GM10266 (cell line): ENCODE results near the gene HNRNPA1L2.
"Not testable (repeated sequence)": the region's sequence is repeated elsewhere in the genome, so short reads cannot be mapped to it uniquely, and the experiment has no call there.

Experiments used
- DNase-seq: peaks from one replicate; pipeline ENCODE4 v3.0.0; 2012; ENCODE audit errors: extremely low spot score
- TF ChIP-seq, protein P1 (sequence below): IDR thresholded peaks from 2 replicates; pipeline ENCODE4 v1.5.1; 2012; ENCODE audit warnings: mild to moderate bottlenecking, low read depth; ENCODE audit not compliant: control insufficient read depth, insufficient read depth; ENCODE audit errors: missing control alignments

Gene HNRNPA1L2

GRCh38 chr13:52664272-52664671, 22.0 kb downstream of the HNRNPA1L2 start:
- DNase-seq = no peak

GRCh38 chr13:52665325-52665724, 23.1 kb downstream of the HNRNPA1L2 start:
- TF ChIP-seq, protein P1, sequence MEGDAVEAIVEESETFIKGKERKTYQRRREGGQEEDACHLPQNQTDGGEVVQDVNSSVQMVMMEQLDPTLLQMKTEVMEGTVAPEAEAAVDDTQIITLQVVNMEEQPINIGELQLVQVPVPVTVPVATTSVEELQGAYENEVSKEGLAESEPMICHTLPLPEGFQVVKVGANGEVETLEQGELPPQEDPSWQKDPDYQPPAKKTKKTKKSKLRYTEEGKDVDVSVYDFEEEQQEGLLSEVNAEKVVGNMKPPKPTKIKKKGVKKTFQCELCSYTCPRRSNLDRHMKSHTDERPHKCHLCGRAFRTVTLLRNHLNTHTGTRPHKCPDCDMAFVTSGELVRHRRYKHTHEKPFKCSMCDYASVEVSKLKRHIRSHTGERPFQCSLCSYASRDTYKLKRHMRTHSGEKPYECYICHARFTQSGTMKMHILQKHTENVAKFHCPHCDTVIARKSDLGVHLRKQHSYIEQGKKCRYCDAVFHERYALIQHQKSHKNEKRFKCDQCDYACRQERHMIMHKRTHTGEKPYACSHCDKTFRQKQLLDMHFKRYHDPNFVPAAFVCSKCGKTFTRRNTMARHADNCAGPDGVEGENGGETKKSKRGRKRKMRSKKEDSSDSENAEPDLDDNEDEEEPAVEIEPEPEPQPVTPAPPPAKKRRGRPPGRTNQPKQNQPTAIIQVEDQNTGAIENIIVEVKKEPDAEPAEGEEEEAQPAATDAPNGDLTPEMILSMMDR = peak; percentile 22
- DNase-seq = no peak

More at GRCh38 chr13:52664272-52664671, 22.0 kb downstream of the HNRNPA1L2 start:
- TF ChIP-seq, protein P1 = no peak

- DNase-seq = no peak
- TF ChIP-seq, protein P1 = no peak
Measured at GRCh38 chr13:52669677-52670076, 27.4 kb downstream of the HNRNPA1L2 start.

GRCh38 chr13:52670726-52671125, 28.5 kb downstream of the HNRNPA1L2 start:
- no peak for DNase-seq
- TF ChIP-seq, protein P1 = no peak

DNA sequence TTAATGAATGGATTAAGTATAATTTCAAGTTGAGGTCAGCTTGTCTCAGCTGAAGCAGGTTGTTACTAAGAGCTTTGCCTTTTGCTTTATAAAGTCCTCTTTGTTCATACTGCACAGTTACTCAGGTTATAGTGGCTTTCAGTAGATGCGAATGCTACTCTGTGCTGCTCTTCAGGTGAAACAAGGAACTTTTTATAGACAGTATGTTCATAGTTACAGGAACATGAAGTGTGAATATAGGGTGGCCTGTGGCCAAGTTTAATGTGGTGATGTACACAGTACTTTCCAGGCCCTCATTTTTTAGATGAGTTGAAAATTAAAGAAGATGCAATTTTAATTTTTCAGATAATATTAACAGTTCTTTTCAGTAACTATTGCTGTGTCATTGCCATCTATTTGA, 31.2 kb downstream of the HNRNPA1L2 start:
- no peak for DNase-seq

DNA sequence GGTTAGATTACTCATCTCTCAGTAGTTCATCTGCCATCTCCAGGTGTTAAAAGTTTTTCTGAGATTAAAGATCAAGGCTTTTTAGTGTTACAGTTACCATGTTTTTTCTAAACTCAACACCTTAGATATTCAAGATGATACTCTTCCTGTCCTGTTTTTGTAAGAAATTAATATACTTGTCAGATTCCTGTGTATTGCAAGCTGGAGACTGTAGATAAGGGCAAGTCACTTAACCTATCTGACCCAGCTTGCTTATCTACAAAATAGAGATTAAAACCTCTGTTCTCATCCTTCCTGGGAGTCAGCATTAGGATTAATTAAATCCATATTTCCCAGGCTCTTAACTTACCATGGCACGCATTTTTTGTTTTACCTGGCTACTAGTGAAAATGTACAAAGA, 35.6 kb downstream of the HNRNPA1L2 start:
- no peak for DNase-seq
- TF ChIP-seq, protein P1 = no peak

More for the DNA sequence above, 31.2 kb downstream of the HNRNPA1L2 start:
- TF ChIP-seq, protein P1 = no peak

DNA sequence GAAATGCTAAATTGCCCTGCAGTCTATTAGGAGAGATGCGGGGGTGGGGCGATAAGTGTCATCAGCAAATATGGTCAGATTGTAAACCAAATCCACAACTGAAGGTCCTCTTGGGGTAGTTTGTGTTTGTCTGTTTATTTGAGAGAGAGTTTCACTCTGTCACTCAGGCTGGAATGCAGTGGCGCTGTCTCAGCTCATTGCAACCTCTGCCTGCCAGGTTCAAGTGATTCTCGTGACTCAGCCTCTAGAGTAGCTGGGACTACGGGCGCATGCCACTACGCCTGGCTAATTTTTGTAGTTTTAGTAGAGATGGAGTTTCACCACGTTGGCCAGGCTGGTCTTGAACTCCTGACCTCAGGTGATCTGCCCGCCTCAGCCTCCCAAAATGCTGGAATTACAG, 43.6 kb downstream of the HNRNPA1L2 start:
- not testable (repeated sequence) for DNase-seq

- TF ChIP-seq, protein P1 = no peak
- DNase-seq = no peak
Measured at GRCh38 chr13:52686376-52686775, 44.1 kb downstream of the HNRNPA1L2 start.
